A549 treated with RU486 at 1 μM for 4 hours (cell line): Measurements from ENCODE around the gene FAM228B. TPM values are rescaled to one million over a fixed set of nuclear protein-coding genes. Genes with fewer than 3 reads are reported as not detected.

Source experiments
- total RNA-seq: library from RNA; stranded (reverse); fragments of 200-300 nt; extraction: Qiagen RNA extraction; gene quantifications from 5 replicates; pipeline ENCODE4 v1.2.3, GENCODE V29; 2022; ENCODE audit warnings: low read depth

Gene FAM228B
- total RNA-seq: 1.7 to 2.6 TPM (median 2.1 TPM) in 5 replicates

GRCh38 chr2:24123195-24123921 is at the start of gene FAM228B, which contains the start of gene PFN4:
Gene FAM228B, plus strand, starts transcription at chr2:24123469. Its CDS starts 893 bp downstream, at chr2:24124362.
Gene PFN4, minus strand, starts transcription at chr2:24123334. Its CDS starts 799 bp downstream, at chr2:24122535.

GRCh38 chr2:24075915-24076848 is 47.1 kb upstream of the FAM228B start, which contains the start of gene SF3B6:
Gene SF3B6, minus strand, starts transcription at chr2:24076326. Its CDS starts 97 bp downstream, at chr2:24076229.

GRCh38 chr2:24084386-24085199 is 38.7 kb upstream of the FAM228B start, which contains the start of gene TP53I3:
Gene TP53I3, minus strand, starts transcription at chr2:24084834. Its CDS starts 508 bp downstream, at chr2:24084326.

DNA sequence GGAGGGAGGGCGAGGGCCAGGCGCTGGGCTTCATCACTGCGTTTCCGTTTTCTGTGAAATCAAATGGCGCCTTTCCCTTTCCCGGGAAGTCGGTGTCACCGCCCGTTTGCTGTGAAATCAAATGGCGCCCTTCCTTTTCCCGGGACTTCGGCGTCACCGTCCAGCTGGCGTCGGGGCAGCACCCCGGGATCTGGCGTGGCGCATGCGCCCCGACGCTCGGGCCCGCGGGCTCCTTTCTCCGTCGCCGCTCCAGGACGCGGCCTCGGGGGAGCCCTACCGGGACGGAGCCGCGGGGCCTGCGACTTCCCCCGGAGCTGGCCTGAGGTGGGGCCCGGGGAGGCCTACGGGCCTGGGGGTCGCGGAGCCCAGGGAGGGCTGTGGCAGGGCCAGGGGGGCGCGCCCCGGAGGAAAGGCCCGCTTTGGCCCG is 51.6 kb downstream of the FAM228B start, which contains the start of gene FAM228A:
Gene FAM228A, plus strand, starts transcription at position 203 of the 427 bp plus-strand sequence. CDS start 428 bp downstream, outside the sequence.

Other genes with a start within 250 kb of the FAM228B start
- gene ATAD2B, start 196.3 kb upstream of the FAM228B start, total RNA-seq: 5.4 to 7.5 TPM (median 7.2 TPM) in 5 replicates
- 12.9 to 21.8 TPM (median 20.4 TPM) in 5 replicates for gene UBXN2A, start 183.0 kb upstream of the FAM228B start, total RNA-seq
- gene MFSD2B, start 113.4 kb upstream of the FAM228B start, total RNA-seq: 0.28 to 0.56 TPM (median 0.36 TPM) in 5 replicates
- 11.4 to 13.3 TPM (median 12.1 TPM) in 5 replicates for gene WDCP, start 76.1 kb upstream of the FAM228B start, total RNA-seq
- 8.3 to 11.7 TPM (median 9.3 TPM) in 5 replicates for gene FKBP1B, start 73.7 kb upstream of the FAM228B start, total RNA-seq
- gene SF3B6, start 47.1 kb upstream of the FAM228B start, total RNA-seq: 159 to 233 TPM (median 180 TPM) in 5 replicates
- 158 to 200 TPM (median 179 TPM) in 5 replicates for gene TP53I3, start 38.6 kb upstream of the FAM228B start, total RNA-seq
- gene PFN4, start 135 bp upstream of the FAM228B start, total RNA-seq: 0.67 to 1.5 TPM (median 1.4 TPM) in 5 replicates
- not detected in 5 replicates for gene FAM228A, start 51.6 kb downstream of the FAM228B start, total RNA-seq
- 13.8 to 23.6 TPM (median 20.6 TPM) in 5 replicates for gene ITSN2, start 237.1 kb downstream of the FAM228B start, total RNA-seq